ENCODE results near the gene NTN4. TPM values are rescaled to one million over a fixed set of nuclear protein-coding genes. Genes with fewer than 3 reads are reported as not detected.

NTN4 gene
- total RNA-seq, 4 donors from 2014 or later, result 33.5 to 103 (median 51.5) TPM

DNA sequence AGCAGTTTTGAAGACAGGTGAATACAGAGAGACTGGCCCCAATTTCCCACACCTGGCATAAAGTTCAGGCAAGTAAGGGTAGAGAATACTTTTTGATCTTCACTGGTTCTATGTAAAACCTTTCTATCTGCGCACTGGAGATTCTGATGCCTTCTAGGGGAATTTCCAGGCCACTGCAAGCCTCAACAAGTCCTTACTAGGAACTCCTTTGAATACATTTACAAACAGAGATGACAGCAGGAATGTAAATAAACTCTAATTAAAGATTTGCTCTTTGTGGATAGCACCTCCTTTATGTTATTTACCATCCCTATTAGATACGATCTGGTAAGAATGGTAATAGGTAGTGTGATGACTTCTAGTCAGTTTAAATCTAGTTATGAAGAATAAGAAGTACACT lies 69.2 kb downstream of the NTN4 start:
- WGBS, 2 donors (ENCODE audit: low coverage in 1 of 2), result 78 to 91% methylated on average over 2 of the region's 2 CpGs

DNA sequence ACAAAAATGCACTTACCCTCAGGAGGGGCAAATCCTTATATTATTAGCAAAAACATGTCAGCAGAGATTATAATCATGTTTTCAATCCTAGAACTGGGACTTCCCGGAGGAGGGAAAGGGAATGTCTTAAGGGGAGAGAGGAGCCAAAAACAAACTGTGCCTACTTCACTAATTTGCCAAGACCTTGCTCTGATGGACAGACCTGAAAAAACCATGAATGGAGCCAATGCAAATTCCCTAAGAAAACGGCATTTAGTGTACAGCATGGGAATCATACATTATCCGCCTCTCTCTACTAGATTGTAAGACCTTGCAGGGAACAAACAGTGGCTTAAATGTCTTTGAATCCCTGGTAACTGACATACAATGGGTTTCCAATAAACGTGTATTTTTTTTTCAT lies 70.4 kb downstream of the NTN4 start:
- 79% methylated on average over 4 of the region's 4 CpGs for WGBS, 2 donors (ENCODE audit: low coverage in 1 of 2)
- no peaks in the 10 kb centered on the region for H3K36me3 ChIP-seq
- no peaks in the 10 kb centered on the region for H3K9me3 ChIP-seq
- no peaks in the 10 kb centered on the region for H3K27me3 ChIP-seq
- H3K4me1 ChIP-seq, result peaks cover 0 to 60% (median 0%) of the 10 kb centered on the region in 3 donors
- H3K27ac ChIP-seq, result no peak overlapping the region
- TF ChIP-seq EP300 (IDR thresholded peaks at IDR 0.05) (no peak), POLR2A (IDR thresholded peaks at IDR 0.05) (no peak), POLR2AphosphoS5 (IDR thresholded peaks at IDR 0.05) (no peak)
- TF ChIP-seq, protein P1, sequence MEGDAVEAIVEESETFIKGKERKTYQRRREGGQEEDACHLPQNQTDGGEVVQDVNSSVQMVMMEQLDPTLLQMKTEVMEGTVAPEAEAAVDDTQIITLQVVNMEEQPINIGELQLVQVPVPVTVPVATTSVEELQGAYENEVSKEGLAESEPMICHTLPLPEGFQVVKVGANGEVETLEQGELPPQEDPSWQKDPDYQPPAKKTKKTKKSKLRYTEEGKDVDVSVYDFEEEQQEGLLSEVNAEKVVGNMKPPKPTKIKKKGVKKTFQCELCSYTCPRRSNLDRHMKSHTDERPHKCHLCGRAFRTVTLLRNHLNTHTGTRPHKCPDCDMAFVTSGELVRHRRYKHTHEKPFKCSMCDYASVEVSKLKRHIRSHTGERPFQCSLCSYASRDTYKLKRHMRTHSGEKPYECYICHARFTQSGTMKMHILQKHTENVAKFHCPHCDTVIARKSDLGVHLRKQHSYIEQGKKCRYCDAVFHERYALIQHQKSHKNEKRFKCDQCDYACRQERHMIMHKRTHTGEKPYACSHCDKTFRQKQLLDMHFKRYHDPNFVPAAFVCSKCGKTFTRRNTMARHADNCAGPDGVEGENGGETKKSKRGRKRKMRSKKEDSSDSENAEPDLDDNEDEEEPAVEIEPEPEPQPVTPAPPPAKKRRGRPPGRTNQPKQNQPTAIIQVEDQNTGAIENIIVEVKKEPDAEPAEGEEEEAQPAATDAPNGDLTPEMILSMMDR (IDR thresholded peaks at IDR 0.05), result no peak
- no peak for ATAC-seq
- H3K4me3 ChIP-seq, result no peak overlapping the region

More for the DNA sequence above, 69.2 kb downstream of the NTN4 start:
- Histone ChIP-seq H3K27me3 (no peaks in the 10 kb centered on the region), H3K9me3 (no peaks in the 10 kb centered on the region), H3K4me1 (peaks cover 0 to 60% (median 0%) of the 10 kb centered on the region in 3 donors), H3K27ac (peak overlapping the region in 2 of 4 donors; percentile 15 to 49), H3K4me3 (no peak overlapping the region), H3K36me3 (no peaks in the 10 kb centered on the region)
- TF ChIP-seq EP300 (IDR thresholded peaks at IDR 0.05) (no peak), POLR2AphosphoS5 (IDR thresholded peaks at IDR 0.05) (no peak), POLR2A (IDR thresholded peaks at IDR 0.05) (no peak)
- TF ChIP-seq, protein P1 (IDR thresholded peaks at IDR 0.05), result peak in 2 of 4 experiments; percentile 4 to 25
- no peak for ATAC-seq

DNA sequence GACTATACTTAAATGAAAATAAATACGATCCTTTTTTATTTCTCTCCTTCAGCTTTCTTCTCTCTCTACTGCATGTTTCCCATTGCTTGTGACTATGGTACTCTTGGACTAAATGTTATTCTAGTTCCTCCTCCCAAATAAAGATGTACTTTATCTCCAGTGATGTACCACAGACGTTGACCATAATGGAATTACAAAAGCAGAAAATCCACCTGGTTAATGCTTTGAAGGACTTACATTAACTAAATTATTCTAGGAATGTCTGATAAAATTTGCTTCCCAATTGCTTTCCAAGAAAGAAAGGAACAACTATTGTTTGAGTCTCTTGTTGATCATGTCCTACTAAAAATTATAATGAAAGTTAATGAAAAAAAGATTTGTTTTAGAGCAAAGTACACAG lies 71.8 kb downstream of the NTN4 start:
- Histone ChIP-seq H3K36me3 (no peaks in the 10 kb centered on the region), H3K4me1 (peaks cover 0 to 50% (median 0%) of the 10 kb centered on the region in 3 donors), H3K27me3 (no peaks in the 10 kb centered on the region), H3K4me3 (no peak overlapping the region), H3K9me3 (no peaks in the 10 kb centered on the region), H3K27ac (no peak overlapping the region)
- ATAC-seq, result no peak
- WGBS, 2 donors (ENCODE audit: low coverage in 1 of 2), result 65 to 69% methylated on average over 2 of the region's 2 CpGs
- TF ChIP-seq, protein P1 (IDR thresholded peaks at IDR 0.05), result no peak
- no peak for TF ChIP-seq POLR2A (IDR thresholded peaks at IDR 0.05)

DNA sequence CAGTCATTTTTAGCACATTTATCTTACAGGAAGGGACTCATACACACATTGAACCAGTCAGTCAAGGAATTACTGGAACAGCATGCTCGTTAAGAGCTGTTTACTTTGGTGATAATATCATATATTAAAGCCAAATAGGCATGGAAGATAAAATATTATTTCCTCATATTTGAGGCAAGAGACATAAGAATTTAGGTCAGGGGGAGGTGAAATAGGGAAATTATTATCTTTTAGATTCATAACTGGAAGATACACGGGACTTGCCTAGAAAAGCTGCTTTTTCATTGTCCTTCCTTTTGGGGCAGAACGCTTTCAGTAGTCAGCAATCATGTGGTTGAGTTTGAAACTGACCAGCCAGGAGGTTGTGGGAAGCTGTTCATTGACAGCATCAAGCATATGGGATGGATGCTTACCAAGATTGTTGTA lies 72.5 kb downstream of the NTN4 start:
- ATAC-seq, result no peak
- TF ChIP-seq POLR2A (IDR thresholded peaks at IDR 0.05) (no peak), EP300 (IDR thresholded peaks at IDR 0.05) (no peak), POLR2AphosphoS5 (IDR thresholded peaks at IDR 0.05) (no peak)
- TF ChIP-seq, protein P1 (IDR thresholded peaks at IDR 0.05), result no peak
- WGBS, 2 donors (ENCODE audit: low coverage in 1 of 2), result 68 to 74% methylated on average over 3 of the region's 3 CpGs
- H3K9me3 ChIP-seq, result no peaks in the 10 kb centered on the region
- peaks cover 0 to under 1% of the 10 kb centered on the region in 2 donors for H3K36me3 ChIP-seq
- no peaks in the 10 kb centered on the region for H3K27me3 ChIP-seq
- H3K4me3 ChIP-seq, result no peak overlapping the region
- H3K27ac ChIP-seq, result no peak overlapping the region
- peaks cover 0 to 45% (median 0%) of the 10 kb centered on the region in 3 donors for H3K4me1 ChIP-seq

DNA sequence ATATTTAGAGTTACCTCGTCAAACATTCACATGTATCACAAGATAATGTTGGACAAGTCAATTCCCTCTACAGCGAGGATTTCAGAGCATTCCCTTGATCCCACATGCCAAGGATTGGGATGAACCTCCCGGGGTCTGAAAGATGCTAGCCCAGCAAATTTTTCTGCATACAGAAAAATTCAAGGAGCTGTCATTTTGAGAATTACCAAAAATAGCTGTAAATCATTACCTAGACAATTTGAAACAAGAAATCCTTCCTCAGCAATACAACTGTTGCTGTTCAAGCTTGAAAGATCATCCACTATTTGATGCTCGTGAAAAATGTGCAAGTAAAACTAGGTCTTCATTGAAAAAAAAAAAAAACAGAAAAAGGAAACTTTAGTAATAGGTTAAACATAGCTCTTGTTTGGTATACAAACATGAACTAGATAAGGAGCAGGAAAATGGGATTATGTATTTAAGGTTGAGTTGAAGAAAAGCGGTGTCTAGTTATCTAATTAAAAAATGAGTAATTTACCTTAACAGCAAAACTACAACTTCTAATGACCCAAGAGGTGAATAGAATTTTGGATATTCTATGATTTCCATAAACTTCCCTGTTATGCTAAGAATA lies 73.1 kb downstream of the NTN4 start:
- H3K4me3 ChIP-seq, result no peak overlapping the region
- TF ChIP-seq, protein P1 (IDR thresholded peaks at IDR 0.05), result no peak
- TF ChIP-seq EP300 (IDR thresholded peaks at IDR 0.05) (no peak), POLR2A (IDR thresholded peaks at IDR 0.05) (no peak), POLR2AphosphoS5 (IDR thresholded peaks at IDR 0.05) (no peak)
- no peak overlapping the region for H3K27ac ChIP-seq
- ATAC-seq, result no peak
- no peaks in the 10 kb centered on the region for H3K27me3 ChIP-seq
- peaks cover 0 to 42% (median 0%) of the 10 kb centered on the region in 3 donors for H3K4me1 ChIP-seq
- no peaks in the 10 kb centered on the region for H3K9me3 ChIP-seq
- H3K36me3 ChIP-seq, result peaks cover 0 to 4% of the 10 kb centered on the region in 2 donors
- 93 to 97% methylated on average over 3 to 5 of the region's 5 CpGs for WGBS, 2 donors (ENCODE audit: low coverage in 1 of 2)
